HG03175 (cell line): ENCODE results near the gene ZNF266.
A peak's percentile ranks its signal among the peaks of the same experiment; 100 is the strongest.

Source experiments
- ATAC-seq: cut with Tn5 transposase; IDR thresholded peaks from one replicate; pipeline ENCODE4 v1.9.1; 2021; ENCODE audit warnings: mild to moderate bottlenecking, moderate library complexity; ENCODE audit not compliant: unreplicated experiment

ZNF266 gene

DNA sequence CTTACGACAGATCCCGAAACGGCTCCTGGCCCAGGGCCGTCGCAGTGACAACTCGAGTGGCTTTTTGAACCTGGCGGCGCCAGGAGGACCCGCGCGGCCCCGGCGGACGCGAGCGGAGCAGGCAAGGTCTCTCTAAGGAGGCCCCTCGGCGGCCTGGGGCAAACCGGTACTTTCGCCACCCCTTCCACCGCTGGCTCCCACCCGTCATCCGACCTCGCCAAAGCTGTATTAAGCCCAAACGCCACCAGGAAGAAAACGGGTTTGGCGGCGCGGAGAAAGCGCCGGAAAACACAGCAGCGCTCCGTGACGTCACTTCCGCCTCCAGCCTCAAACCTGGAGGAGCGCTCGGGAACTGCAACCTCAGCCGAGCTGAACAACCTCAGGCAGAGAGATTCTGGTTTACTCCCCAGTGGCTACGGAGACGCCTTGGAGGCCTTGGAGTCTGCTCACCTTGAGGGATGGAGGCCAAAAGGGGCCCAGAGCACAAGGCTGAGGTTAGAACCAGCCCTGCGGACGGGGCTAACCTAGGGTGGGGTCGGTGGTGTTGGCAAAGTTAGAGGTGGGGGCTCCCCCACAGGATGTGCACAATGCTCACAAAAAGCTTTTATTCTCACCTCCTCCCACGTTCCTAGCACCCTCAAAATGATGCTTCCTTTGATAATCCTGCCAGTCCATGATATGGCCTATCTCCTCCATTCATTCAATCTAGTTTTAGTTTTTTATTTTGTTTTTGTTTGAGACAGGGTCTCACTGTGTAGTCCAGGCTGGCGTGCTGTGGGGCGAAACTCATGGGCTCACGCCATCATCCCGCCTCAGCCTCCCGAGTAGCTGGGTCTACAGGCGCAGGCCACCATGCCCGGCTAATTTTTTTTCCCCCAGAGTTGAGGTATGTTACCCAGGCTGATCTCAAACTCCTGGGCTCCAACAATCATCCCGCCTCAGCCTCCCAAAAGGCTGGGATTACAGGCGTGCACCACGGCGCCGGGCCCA, at the start of gene ZNF266:
Gene ZNF266, minus strand, starts transcription at position 295 of the 990 bp plus-strand sequence. CDS start 15,484 bp downstream, outside the sequence.
- ATAC-seq, result peak; percentile 90

DNA sequence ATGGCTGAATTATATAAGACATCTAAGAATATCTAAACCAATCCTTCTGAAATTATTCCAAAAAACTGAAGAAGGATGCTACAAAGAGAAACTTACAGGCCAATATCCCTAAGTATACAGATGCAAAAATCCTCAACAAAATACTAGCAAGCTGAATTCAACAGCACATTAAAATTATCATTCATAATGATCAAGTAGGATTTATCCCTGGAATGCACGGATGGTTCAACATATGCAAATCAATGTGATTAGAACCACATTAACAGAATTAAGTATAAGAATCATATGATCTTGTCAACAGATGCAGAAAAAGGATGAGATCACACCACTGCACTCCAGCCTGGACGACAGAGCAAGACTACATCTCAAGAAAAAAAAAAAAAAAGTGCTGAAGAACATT, 49.8 kb upstream of the ZNF266 start:
- no peak for ATAC-seq

- ATAC-seq, result no peak
Measured at GRCh38 chr19:9474975-9475374, 39.6 kb upstream of the ZNF266 start.

DNA sequence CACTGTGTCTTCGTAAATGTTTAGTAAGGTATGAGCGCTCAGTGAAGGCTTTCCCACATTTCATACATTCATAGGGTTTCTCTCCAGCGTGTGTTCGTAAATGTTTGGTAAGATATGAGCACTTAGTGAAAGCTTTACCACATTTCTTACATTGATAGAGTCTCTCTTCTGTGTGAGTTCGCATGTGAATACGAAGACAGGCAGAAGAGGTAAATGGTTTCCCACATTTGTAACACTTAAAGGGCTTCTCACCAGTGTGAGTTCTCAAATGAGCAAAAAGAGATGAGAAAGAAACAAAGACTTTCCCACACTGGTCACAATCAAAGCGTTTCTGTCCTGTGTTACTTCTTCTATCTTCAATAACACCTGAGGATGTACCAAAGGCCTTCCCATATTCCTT, 31.8 kb upstream of the ZNF266 start:
- ATAC-seq, result no peak

DNA sequence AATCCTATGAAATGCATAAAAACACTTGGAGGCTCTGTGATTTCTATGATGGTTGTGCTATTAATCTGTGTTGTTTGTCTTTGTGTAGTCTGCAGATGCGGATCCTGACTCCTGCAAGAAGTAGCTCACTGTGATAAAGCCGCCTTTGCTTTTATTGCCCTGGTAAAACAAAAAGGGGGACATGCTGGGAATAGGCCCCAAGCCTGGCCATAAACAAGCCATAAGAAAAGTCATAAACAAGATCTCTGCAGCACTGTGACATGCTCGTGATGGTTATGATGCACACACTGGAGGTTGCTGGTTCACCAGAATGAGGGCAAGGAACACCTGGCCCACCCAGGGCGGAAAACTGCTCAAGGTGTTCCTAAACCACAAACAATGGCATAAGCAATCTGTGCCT, 26.6 kb upstream of the ZNF266 start:
- ATAC-seq, result no peak

DNA sequence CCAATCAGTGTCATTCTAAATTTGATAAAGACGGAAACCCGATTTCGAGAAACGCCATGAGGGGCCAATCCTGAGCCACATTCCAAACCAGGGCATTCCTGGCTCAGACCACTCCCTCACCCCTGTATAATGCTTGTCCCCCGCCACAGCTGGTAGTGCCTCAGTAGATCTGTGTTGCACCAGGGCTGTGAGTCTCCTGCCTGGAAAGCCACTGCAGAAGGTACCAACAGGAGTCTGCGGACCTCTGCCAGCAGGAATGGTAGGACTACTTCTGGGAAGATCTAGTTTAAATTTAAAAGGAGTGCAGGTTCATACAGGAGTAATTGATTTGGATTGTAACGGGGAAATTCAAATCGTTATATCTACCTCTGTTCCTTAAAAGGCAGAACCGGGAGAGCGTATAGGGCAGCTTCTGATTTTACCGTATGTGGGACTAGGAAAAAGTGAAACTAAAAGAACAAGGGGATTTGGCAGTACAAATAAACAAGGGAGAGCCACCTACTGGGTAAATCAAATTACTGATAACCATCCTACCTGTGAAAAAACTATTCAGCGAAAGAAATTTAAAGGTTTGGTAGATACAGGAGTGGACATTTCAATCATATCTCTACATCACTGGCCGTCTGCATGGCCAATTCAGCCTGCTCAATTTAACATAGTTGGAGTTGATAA, 20.8 kb upstream of the ZNF266 start:
- no peak for ATAC-seq

GRCh38 chr19:9453953-9454352, 18.6 kb upstream of the ZNF266 start:
- no peak for ATAC-seq

DNA sequence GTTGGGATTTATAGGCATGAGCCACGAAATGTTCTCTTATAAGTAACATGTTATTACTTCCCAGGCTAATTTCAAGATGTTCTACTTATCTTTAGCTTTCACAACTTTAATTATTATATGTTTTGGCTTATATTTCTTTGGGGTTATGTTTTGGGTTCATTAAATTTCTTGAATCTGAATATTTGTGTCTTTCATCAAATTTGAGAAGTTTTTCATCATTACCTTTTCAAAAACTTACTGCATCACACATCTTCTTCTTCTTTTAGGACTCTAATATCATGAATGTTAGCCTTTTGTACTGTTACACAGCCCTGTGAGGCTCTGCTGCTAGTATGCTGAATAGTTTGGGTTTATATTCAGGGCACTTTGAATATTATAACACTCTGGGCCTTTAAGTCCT, 9.7 kb upstream of the ZNF266 start:
- ATAC-seq, result no peak

DNA sequence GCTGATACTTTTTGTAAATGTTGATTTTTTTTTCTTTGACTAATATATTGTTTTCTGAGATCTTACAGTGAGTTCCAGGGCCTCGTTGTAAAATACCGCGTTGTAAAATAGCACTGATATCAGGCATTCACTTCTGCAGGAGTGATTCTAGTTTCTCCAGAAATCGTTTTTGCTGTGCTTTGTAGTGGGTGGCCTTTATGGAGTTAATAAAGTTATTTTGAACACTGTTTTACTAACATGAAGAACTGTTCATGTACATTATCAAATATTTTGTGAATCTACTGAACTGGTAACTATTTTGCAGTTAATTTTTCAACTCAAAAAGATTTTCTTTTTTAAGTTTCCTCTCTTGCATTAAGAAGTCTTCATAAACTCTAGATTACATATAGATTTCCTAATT, 985 bp upstream of the ZNF266 start:
- ATAC-seq, result no peak

DNA sequence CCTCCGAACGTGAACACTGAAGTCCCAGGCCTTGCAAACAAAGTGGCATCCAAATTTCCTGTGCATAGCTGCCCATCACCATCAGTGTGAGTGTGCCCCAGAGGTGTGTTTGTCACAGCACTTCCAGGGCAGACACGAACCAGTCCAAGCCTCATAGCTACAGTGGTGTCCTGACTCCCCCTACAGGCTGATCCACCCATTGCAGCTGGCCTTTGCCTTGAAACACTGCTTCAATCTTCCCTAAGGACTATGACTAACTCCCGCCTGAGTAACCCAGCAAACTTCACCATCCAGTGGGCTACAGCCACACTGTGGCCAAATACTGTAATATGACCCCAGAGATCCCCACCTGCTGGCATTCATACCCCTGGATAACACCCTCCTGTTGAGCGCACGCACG, 3.9 kb downstream of the ZNF266 start:
- no peak for ATAC-seq

DNA sequence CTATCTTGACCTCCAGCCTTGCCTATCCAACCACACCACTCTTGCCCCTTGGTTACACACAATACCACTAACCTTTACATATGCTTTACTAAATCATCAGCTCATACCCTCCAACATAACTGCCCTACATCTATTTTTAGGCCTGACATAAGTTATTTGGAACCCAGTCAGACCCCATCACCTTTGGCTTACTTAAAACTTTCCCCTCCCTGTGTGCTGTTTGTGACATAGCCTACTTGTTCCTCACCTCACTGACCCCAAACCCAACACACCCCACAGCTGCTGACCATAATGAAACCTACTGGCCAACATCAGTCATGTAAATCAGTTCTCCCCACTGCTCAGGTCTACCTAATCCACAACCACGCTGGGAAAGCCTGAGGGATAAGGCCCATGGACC, 4.9 kb downstream of the ZNF266 start:
- no peak for ATAC-seq

DNA sequence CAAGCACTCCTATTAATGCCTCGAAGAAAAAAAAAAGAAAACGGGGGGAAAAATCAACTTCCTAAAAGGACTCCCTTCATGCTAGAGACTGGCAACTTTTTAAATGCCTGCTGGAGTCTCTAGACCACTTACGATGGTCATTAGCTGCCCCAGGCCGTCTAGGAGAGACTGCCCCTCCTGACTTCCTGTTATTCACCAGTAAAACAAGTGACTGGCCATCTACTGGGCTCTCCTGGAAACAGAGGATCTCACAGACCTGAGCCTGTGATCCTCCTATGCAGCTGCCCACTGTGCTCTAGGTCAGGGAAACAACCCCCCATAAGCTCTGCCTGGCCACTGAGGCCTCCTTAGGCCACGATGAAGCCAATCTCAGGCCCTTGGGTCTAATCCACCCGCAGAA, 7.4 kb downstream of the ZNF266 start:
- no peak for ATAC-seq

GRCh38 chr19:9413240-9413954, 22.0 kb downstream of the ZNF266 start:
- no peak for ATAC-seq

- no peak for ATAC-seq
Measured at GRCh38 chr19:9407827-9408226, 27.5 kb downstream of the ZNF266 start.

DNA sequence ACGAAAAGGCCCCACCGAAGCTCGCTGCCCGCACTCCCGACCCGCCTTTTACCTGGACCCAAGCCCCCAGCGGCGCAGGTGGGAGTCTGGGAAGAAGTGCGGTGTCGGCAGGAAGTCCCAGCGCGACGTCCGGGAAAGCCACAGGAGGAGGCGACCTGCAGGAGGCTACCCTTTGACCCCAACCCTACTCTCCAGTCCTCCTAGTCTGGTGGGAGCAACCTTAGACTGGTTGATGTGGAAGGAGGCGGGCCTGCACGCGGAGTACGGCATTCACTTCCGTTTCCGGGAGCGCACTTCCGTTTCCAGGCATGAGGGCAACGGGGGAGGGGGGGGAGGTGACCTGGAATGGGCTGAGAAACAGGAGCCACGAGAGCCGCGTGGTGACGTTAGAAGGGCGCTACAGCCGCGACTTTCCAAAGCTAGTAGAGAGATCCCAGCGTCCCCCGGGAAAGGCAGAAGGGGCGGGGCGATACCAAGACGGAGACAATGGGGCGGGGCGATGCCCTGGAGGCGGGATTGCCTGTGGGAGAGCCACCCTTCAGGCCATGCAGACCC, 28.5 kb downstream of the ZNF266 start:
- no peak for ATAC-seq

GRCh38 chr19:9381361-9381785, 54.0 kb downstream of the ZNF266 start:
- ATAC-seq, result no peak

DNA sequence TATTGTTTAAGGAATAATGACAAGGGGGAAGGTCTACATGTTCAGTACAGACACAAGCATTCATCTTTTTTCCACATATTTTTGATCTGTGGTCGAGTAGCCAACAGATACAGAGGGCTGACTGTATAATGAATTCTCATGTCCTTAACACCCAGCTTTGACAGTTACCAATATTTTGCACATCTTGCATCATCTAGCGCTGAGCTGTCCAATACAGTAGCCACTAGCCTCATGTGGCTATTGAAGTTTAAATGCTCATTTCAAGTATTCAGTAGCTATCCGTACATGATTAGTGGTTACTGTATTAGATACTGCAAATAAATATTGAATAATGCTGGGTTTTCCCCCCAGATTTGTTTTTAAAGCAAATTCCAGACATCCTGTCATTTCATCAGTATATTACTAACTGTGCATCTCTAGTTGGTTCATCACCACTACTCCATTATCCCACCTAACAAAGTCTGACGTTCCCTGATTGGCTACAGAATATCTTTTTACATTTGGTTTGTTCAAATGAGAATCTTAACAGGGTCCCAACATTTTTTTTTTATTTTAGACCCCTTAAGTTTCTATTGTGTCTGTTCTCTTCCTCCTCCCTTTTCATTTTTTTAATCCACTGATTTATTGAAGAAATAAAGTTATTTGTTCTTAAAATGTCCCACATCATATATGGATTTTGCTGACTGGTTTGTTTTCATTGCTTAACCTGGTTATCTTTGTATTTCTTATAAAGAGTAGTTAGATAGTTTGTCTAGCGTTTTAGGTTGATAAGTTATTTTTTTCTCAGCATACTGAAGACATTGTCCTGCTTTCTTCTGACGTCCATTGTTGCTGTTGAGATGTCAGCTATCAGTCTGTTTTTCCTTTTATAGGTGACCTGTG, 64.4 kb downstream of the ZNF266 start:
- ATAC-seq, result no peak

DNA sequence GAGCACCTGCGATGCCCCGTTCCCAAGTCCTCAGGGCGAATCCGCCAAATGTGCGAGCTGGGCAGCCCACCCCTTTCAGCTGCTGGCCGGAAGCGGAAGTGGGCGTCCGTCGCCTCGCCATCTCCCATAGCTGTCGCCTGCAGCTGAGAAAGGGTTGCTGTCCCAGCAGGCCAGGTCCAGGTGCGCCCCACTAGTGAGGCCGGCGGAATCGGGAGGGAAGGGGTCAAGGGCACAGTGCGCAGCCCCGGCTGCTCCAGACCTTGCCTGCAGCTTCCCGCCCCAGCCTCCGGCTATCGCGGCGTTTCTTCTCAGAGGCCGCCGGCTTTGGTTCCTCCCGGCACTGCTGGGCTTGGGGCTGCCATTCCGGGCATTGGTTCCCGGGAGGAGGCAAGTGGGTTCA, 72.5 kb downstream of the ZNF266 start, which contains the start of gene ZNF177:
Gene ZNF177, plus strand, starts transcription at position 109 of the 400 bp plus-strand sequence. CDS start 15,299 bp downstream, outside the sequence.
- no peak for ATAC-seq
